AG10803 (cell line): Measurements from ENCODE around the gene SMAD2.

Source experiments
- DNase-seq: peaks from one replicate; pipeline ENCODE4 v3.0.0; 2010; ENCODE audit warnings: low read depth
- H3K4me3 ChIP-seq: 2 replicates; pipeline ENCODE4 v1.5.1; 2011; ENCODE audit warnings: mild to moderate bottlenecking, low read length, control low read depth
- CTCF ChIP-seq: conservative IDR thresholded peaks from 2 replicates; pipeline ENCODE4 v1.5.1; 2011; ENCODE audit warnings: mild to moderate bottlenecking, low read length, control low read depth, inconsistent platforms

The SMAD2 gene

GRCh38 chr18:47932603-47933002, 2.1 kb upstream of the SMAD2 start:
- DNase-seq = no peak
- TF ChIP-seq CTCF = no peak
- no peak overlapping the region for H3K4me3 ChIP-seq

- DNase-seq = no peak
- TF ChIP-seq CTCF = no peak
- H3K4me3 ChIP-seq = no peak overlapping the region
Measured at GRCh38 chr18:47932190-47932589, 1.7 kb upstream of the SMAD2 start.

GRCh38 chr18:47931718-47932103, 1.3 kb upstream of the SMAD2 start:
- peak overlapping the region; percentile 65 for H3K4me3 ChIP-seq
- TF ChIP-seq CTCF = no peak
- no peak for DNase-seq

GRCh38 chr18:47930931-47931717, 665 bp upstream of the SMAD2 start:
- no peak for TF ChIP-seq CTCF
- H3K4me3 ChIP-seq = peak overlapping the region; percentile 65
- DNase-seq = peak; percentile 95

GRCh38 chr18:47929681-47930198, 719 bp downstream of the SMAD2 start:
- DNase-seq = peak; percentile 39
- peak overlapping the region; percentile 83 for H3K4me3 ChIP-seq
- no peak for TF ChIP-seq CTCF

GRCh38 chr18:47928466-47928865, 2.0 kb downstream of the SMAD2 start:
- no peak for TF ChIP-seq CTCF
- no peak for DNase-seq
- H3K4me3 ChIP-seq = no peak overlapping the region
